HG03378 (cell line): ENCODE measurements around the gene FMOD.

ENCODE experiments used
- ATAC-seq: cut with Tn5 transposase; IDR thresholded peaks from one replicate; pipeline ENCODE4 v1.9.1; 2021; ENCODE audit warnings: mild to moderate bottlenecking, moderate library complexity; ENCODE audit not compliant: unreplicated experiment

The FMOD gene

GRCh38 chr1:203361945-203362719 lies 11.2 kb upstream of the FMOD start:
- no peak for ATAC-seq

- ATAC-seq = no peak
Measured at GRCh38 chr1:203360547-203361185, 9.7 kb upstream of the FMOD start.

- no peak for ATAC-seq
Measured at GRCh38 chr1:203359010-203359571, 8.2 kb upstream of the FMOD start.

- no peak for ATAC-seq
Measured at GRCh38 chr1:203354246-203354645, 3.3 kb upstream of the FMOD start.

- no peak for ATAC-seq
Measured at GRCh38 chr1:203353486-203353885, 2.6 kb upstream of the FMOD start.

- no peak for ATAC-seq
Measured at GRCh38 chr1:203349773-203350524, 973 bp downstream of the FMOD start.

- ATAC-seq = no peak
Measured at GRCh38 chr1:203349166-203349565, 1.8 kb downstream of the FMOD start.

- ATAC-seq = no peak
Measured at GRCh38 chr1:203346769-203347102, 4.2 kb downstream of the FMOD start.

- no peak for ATAC-seq
Measured at GRCh38 chr1:203346060-203346768, 4.7 kb downstream of the FMOD start.

- no peak for ATAC-seq
Measured at GRCh38 chr1:203343956-203344754, 6.8 kb downstream of the FMOD start.

- no peak for ATAC-seq
Measured at GRCh38 chr1:203342192-203342940, 8.6 kb downstream of the FMOD start.

- ATAC-seq = no peak
Measured at GRCh38 chr1:203340112-203340790, 10.7 kb downstream of the FMOD start.

GRCh38 chr1:203338335-203339036 lies 12.4 kb downstream of the FMOD start:
- no peak for ATAC-seq

- ATAC-seq = no peak
Measured at GRCh38 chr1:203336097-203336496, 14.8 kb downstream of the FMOD start.

- ATAC-seq = no peak
Measured at GRCh38 chr1:203335503-203335902, 15.4 kb downstream of the FMOD start.

GRCh38 chr1:203331224-203331623 lies 19.7 kb downstream of the FMOD start:
- ATAC-seq = no peak

GRCh38 chr1:203328714-203329122 lies 22.2 kb downstream of the FMOD start:
- no peak for ATAC-seq
